ENCODE measurements around the gene ADAMTSL2. TPM values are rescaled to one million over a fixed set of nuclear protein-coding genes. Genes with fewer than 3 reads are reported as not detected.

Gene ADAMTSL2
- polyA plus RNA-seq, 1 donor (not counting 4 experiments of a cell fraction or from before 2014, with no cell fraction given), result not detected

GRCh38 chr9:133564451-133565116, 30.1 kb downstream of the ADAMTSL2 start:
- dilution Hi-C loops (cut with MboI; ENCODE audit: extremely low pct_ligation_motif_present, low sequenced_read_pairs), result no loop called here
- Histone ChIP-seq H3K9me3 (ENCODE audit: control insufficient read depth, low read depth, low read length) (no peaks in the 10 kb centered on the region), H3K9ac (ENCODE audit: control insufficient read depth, extremely low read depth, insufficient read depth, low read length) (no peak overlapping the region), H3K79me2 (ENCODE audit: control insufficient read depth, insufficient read depth, low read length) (no peaks in the 10 kb centered on the region), H3K4me1 (ENCODE audit: control insufficient read depth, extremely low read depth, insufficient read depth, low read length) (no peaks in the 10 kb centered on the region), H3K27ac (ENCODE audit: control insufficient read depth, insufficient read depth, low read length) (no peak overlapping the region), H3K4me2 (ENCODE audit: control insufficient read depth, extremely low read depth, insufficient read depth, low read depth, low read length) (no peak overlapping the region), H3K36me3 (ENCODE audit: control insufficient read depth in 2 of 2, extremely low read depth in 1 of 2, insufficient read depth in 2 of 2, low read length in 2 of 2) (no peaks in the 10 kb centered on the region), H3K9me1 (ENCODE audit: control insufficient read depth, extremely low read depth, insufficient read depth, low read length) (no peaks in the 10 kb centered on the region), H3K27me3 (ENCODE audit: control insufficient read depth, extremely low read depth, insufficient read depth, low read length) (peaks cover 18% of the 10 kb centered on the region), H2AFZ (ENCODE audit: control insufficient read depth, low read length) (no peak overlapping the region), H4K20me1 (ENCODE audit: control insufficient read depth, extremely low read depth, insufficient read depth, low read length) (no peaks in the 10 kb centered on the region), H3K4me3 (ENCODE audit: control insufficient read depth in 2 of 3, extremely low read depth in 1 of 3, insufficient read depth in 2 of 3, low read depth in 1 of 3, low read length in 3 of 3) (no peak overlapping the region)
- no peak for TF ChIP-seq EZH2 (IDR thresholded peaks at IDR 0.05; ENCODE audit: low read length)
- TF ChIP-seq, protein P1, sequence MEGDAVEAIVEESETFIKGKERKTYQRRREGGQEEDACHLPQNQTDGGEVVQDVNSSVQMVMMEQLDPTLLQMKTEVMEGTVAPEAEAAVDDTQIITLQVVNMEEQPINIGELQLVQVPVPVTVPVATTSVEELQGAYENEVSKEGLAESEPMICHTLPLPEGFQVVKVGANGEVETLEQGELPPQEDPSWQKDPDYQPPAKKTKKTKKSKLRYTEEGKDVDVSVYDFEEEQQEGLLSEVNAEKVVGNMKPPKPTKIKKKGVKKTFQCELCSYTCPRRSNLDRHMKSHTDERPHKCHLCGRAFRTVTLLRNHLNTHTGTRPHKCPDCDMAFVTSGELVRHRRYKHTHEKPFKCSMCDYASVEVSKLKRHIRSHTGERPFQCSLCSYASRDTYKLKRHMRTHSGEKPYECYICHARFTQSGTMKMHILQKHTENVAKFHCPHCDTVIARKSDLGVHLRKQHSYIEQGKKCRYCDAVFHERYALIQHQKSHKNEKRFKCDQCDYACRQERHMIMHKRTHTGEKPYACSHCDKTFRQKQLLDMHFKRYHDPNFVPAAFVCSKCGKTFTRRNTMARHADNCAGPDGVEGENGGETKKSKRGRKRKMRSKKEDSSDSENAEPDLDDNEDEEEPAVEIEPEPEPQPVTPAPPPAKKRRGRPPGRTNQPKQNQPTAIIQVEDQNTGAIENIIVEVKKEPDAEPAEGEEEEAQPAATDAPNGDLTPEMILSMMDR (optimal IDR thresholded peaks at IDR 0.05 in 1 of 3, IDR thresholded peaks at IDR 0.05 in 1 of 3, conservative IDR thresholded peaks at IDR 0.05 in 1 of 3; ENCODE audit: extremely low read depth in 1 of 3, insufficient read depth in 2 of 3, low read length in 3 of 3), result no peak
- FAIRE-seq (no peak), DNase-seq (ENCODE audit: low read depth, low spot score) (no peak)

- no peaks in the 10 kb centered on the region for H3K79me2 ChIP-seq (ENCODE audit: control insufficient read depth, insufficient read depth, low read length)
- H3K9me3 ChIP-seq (ENCODE audit: control insufficient read depth, low read depth, low read length), result no peaks in the 10 kb centered on the region
- H3K9me1 ChIP-seq (ENCODE audit: control insufficient read depth, extremely low read depth, insufficient read depth, low read length), result no peaks in the 10 kb centered on the region
- H3K27me3 ChIP-seq (ENCODE audit: control insufficient read depth, extremely low read depth, insufficient read depth, low read length), result peaks cover 18% of the 10 kb centered on the region
- FAIRE-seq, result no peak
- no peak overlapping the region for H3K27ac ChIP-seq (ENCODE audit: control insufficient read depth, insufficient read depth, low read length)
- no peaks in the 10 kb centered on the region for H4K20me1 ChIP-seq (ENCODE audit: control insufficient read depth, extremely low read depth, insufficient read depth, low read length)
- no peaks in the 10 kb centered on the region for H3K36me3 ChIP-seq (ENCODE audit: control insufficient read depth in 2 of 2, extremely low read depth in 1 of 2, insufficient read depth in 2 of 2, low read length in 2 of 2)
- no peak overlapping the region for H3K9ac ChIP-seq (ENCODE audit: control insufficient read depth, extremely low read depth, insufficient read depth, low read length)
- dilution Hi-C loops (cut with MboI; ENCODE audit: extremely low pct_ligation_motif_present, low sequenced_read_pairs), result no loop called here
- no peak overlapping the region for H3K4me2 ChIP-seq (ENCODE audit: control insufficient read depth, extremely low read depth, insufficient read depth, low read depth, low read length)
- no peaks in the 10 kb centered on the region for H3K4me1 ChIP-seq (ENCODE audit: control insufficient read depth, extremely low read depth, insufficient read depth, low read length)
- DNase-seq (ENCODE audit: low read depth, low spot score), result no peak
- TF ChIP-seq, protein P1 (optimal IDR thresholded peaks at IDR 0.05 in 1 of 3, IDR thresholded peaks at IDR 0.05 in 1 of 3, conservative IDR thresholded peaks at IDR 0.05 in 1 of 3; ENCODE audit: extremely low read depth in 1 of 3, insufficient read depth in 2 of 3, low read length in 3 of 3), result no peak
- no peak overlapping the region for H2AFZ ChIP-seq (ENCODE audit: control insufficient read depth, low read length)
- H3K4me3 ChIP-seq (ENCODE audit: control insufficient read depth in 2 of 3, extremely low read depth in 1 of 3, insufficient read depth in 2 of 3, low read depth in 1 of 3, low read length in 3 of 3), result no peak overlapping the region
Observed at GRCh38 chr9:133566382-133566781, 31.9 kb downstream of the ADAMTSL2 start.
